Mucosa of descending colon (tissue), 3 donors: Measurements from ENCODE around the gene RAD23B. TPM values are rescaled to one million over a fixed set of nuclear protein-coding genes. Genes with fewer than 3 reads are reported as not detected.

ENCODE experiments used
- ATAC-seq: fragments of 200-7000 bp; cut with Tn5 transposase; one replicate; pipeline ENCODE4 v1.9.1; 2020; ENCODE audit warnings: mild to moderate bottlenecking, moderate library complexity
- DNase-seq, 3 donors: peaks; one replicate each; pipeline ENCODE4 v3.0.0-alpha.2; 2020
- H3K36me3 ChIP-seq: fragments of 200-600 bp; one replicate; pipeline ENCODE4 v1.8.0; 2021; ENCODE audit warnings: low read depth, mild to moderate bottlenecking
- H3K4me1 ChIP-seq: fragments of 200-600 bp; one replicate; pipeline ENCODE4 v1.8.0; 2021; ENCODE audit warnings: low read depth, mild to moderate bottlenecking
- H3K4me3 ChIP-seq: fragments of 200-600 bp; one replicate; pipeline ENCODE4 v1.8.0; 2021; ENCODE audit warnings: mild to moderate bottlenecking
- H3K9me3 ChIP-seq: fragments of 200-600 bp; one replicate; pipeline ENCODE4 v1.8.0; 2021; ENCODE audit warnings: mild to moderate bottlenecking
- CTCF ChIP-seq: fragments of 200-600 bp; IDR thresholded peaks from one replicate; pipeline ENCODE4 v1.8.0; 2022; ENCODE audit warnings: antibody characterized with exemption, mild to moderate bottlenecking
- intact Hi-C, 2 donors: fragments of 100-400 bp; cut with DNase I in 1 of 2; cut with micrococcal nuclease in 1 of 2; formaldehyde crosslinking; loops; one replicate each; pipeline versions ENCODE4 v1.11.0 to v1.11.1; 2022; cut with DNase I, micrococcal nuclease
- total RNA-seq, 3 donors: library from RNA; stranded (reverse); fragmentation: NEBNext Ultra II Directional in 2 of 3; extraction: Animal tissue kit (Norgen Biotek cat#: 25700) in 2 of 3; gene quantifications; one replicate each; pipeline versions ENCODE4 v1.2.1 to v1.2.4, GENCODE V29; 2021 to 2023
- donor health status: DM: no; HTN: no; CAD: no; lungs with moderate emphysema.
- donor health status: DM: no; HTN: no; CAD: no.
- donor health status: DM: no; HTN: yes; CAD: no.

Gene RAD23B
- total RNA-seq, 3 donors from 2014 or later: 83.0 to 95.6 (median 93.7) TPM

GRCh38 chr9:107332883-107333282 lies 49.8 kb downstream of the RAD23B start:
- DNase-seq: no peak
- intact Hi-C loops: loop anchor here in 1 of 2 donors (10.0 kb wide), 1 partner anchor 158 kb away; no protein-coding TSS in a partner anchor
- no peak overlapping the region for H3K4me3 ChIP-seq
- ATAC-seq: no peak
- H3K9me3 ChIP-seq: no peaks in the 10 kb centered on the region
- H3K4me1 ChIP-seq: no peaks in the 10 kb centered on the region
- peaks cover 5% of the 10 kb centered on the region for H3K36me3 ChIP-seq
- no peak for TF ChIP-seq CTCF

GRCh38 chr9:107333363-107333762 lies 50.3 kb downstream of the RAD23B start:
- no peak for TF ChIP-seq CTCF
- ATAC-seq (no peak), DNase-seq (no peak)
- H3K9me3 ChIP-seq: no peaks in the 10 kb centered on the region
- no peaks in the 10 kb centered on the region for H3K4me1 ChIP-seq
- no peak overlapping the region for H3K4me3 ChIP-seq
- peaks cover 5% of the 10 kb centered on the region for H3K36me3 ChIP-seq
- intact Hi-C loops: loop anchor here in 1 of 2 donors (10.0 kb wide), 1 partner anchor 159 kb away; no protein-coding TSS in a partner anchor

- DNase-seq (no peak), ATAC-seq (no peak)
- no peaks in the 10 kb centered on the region for H3K4me1 ChIP-seq
- H3K9me3 ChIP-seq: no peaks in the 10 kb centered on the region
- H3K4me3 ChIP-seq: no peak overlapping the region
- no peak for TF ChIP-seq CTCF
- intact Hi-C loops: loop anchor here in 1 of 2 donors (10.0 kb wide), 1 partner anchor 159 kb away; no protein-coding TSS in a partner anchor
- H3K36me3 ChIP-seq: no peaks in the 10 kb centered on the region
These were observed 51.2 kb downstream of the RAD23B start for GRCh38 chr9:107334103-107334776.

- ATAC-seq: no peak
- no peak for TF ChIP-seq CTCF
These were observed 52.3 kb downstream of the RAD23B start for GRCh38 chr9:107335331-107335730.

GRCh38 chr9:107336718-107337360 lies 53.8 kb downstream of the RAD23B start:
- Histone ChIP-seq H3K36me3 (no peaks in the 10 kb centered on the region), H3K9me3 (no peaks in the 10 kb centered on the region), H3K4me1 (no peaks in the 10 kb centered on the region), H3K4me3 (no peak overlapping the region)
- DNase-seq (no peak), ATAC-seq (no peak)
- intact Hi-C loops: loop anchor here in 1 of 2 donors (10.0 kb wide), 1 partner anchor 162 kb away; no protein-coding TSS in a partner anchor
- no peak for TF ChIP-seq CTCF

More at GRCh38 chr9:107335331-107335730, 52.3 kb downstream of the RAD23B start:
- Histone ChIP-seq H3K9me3 (no peaks in the 10 kb centered on the region), H3K4me1 (no peaks in the 10 kb centered on the region), H3K36me3 (no peaks in the 10 kb centered on the region), H3K4me3 (no peak overlapping the region)
- DNase-seq: no peak
- intact Hi-C loops: loop anchor here in 1 of 2 donors (10.0 kb wide), 1 partner anchor 161 kb away; no protein-coding TSS in a partner anchor
